Adrenal gland (tissue), 5 donors: Measurements from ENCODE around the gene MUC5B.

Experiments
- CTCF ChIP-seq, 6 experiments: fragments of 450-650 bp in 4 of 6; fragments of 200-600 bp in 2 of 6; sonication (generic) in 1 of 6; IDR thresholded peaks; 1 replicate in 5 of 6; 2 replicates in 1 of 6; pipeline versions ENCODE4 v1.5.1 to v1.8.0; 2016 to 2021; ENCODE audit warnings: antibody characterized with exemption in 6 of 6, mild to moderate bottlenecking in 2 of 6, moderate library complexity in 1 of 6
- POLR2A ChIP-seq, 2 donors: fragments of 450-650 bp; IDR thresholded peaks; one replicate each; pipeline ENCODE4 v1.6.1; 2017; ENCODE audit warnings: antibody characterized with exemption in 2 of 2, mild to moderate bottlenecking in 2 of 2, moderate library complexity in 1 of 2
- donor health status: DM: no; HTN: no; CAD: no.

DNA sequence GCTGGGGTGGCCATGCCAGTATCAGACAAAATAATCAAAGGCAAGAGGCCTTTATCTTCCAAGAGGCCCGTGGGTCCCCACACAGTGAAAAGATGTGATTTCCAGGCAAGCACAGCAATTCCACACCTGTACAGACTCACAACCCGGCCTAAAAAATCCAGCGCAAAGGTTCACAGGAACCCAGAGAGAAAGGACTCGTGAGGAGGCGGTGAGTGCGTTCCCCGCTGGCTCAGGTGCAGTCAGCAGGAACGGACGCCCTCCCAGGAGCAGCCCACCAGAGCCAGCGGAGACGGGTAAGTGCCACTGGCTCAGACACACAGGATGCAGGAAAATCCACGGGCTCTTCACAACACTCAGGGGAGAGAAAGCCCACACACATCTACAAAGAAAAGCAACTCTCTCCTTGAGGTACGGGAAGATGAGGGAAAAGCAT lies 82.2 kb downstream of the MUC5B start:
- no peak for TF ChIP-seq CTCF (IDR thresholded peaks at IDR 0.05)
- no peak for TF ChIP-seq POLR2A (IDR thresholded peaks at IDR 0.05)
